H9 (cell line): ENCODE data around the gene TMEM154. TPM values are rescaled to one million over a fixed set of nuclear protein-coding genes. Genes with fewer than 3 reads are reported as not detected.

ENCODE experiments used
- DNase-seq: peaks from one replicate; pipeline ENCODE4 v3.0.0-alpha.2; 2017
- H2AFZ ChIP-seq: one replicate; pipeline ENCODE4 v1.6.1; 2013; ENCODE audit warnings: mild to moderate bottlenecking, low read length, control low read depth, moderate library complexity
- H2AK5ac ChIP-seq: 2 replicates; pipeline ENCODE4 v1.6.1; 2013; ENCODE audit warnings: low read length, control low read depth, mixed read lengths; ENCODE audit not compliant: insufficient read length
- H2BK120ac ChIP-seq: one replicate; pipeline ENCODE4 v1.6.1; 2013; ENCODE audit warnings: low read depth, mild to moderate bottlenecking, low read length, control low read depth, inconsistent platforms; ENCODE audit not compliant: poor library complexity, severe bottlenecking
- H2BK12ac ChIP-seq: 2 replicates; pipeline ENCODE4 v1.6.1; 2013; ENCODE audit warnings: low read length, control low read depth, mixed read lengths, low read depth; ENCODE audit not compliant: insufficient read length
- H2BK15ac ChIP-seq: 2 replicates; pipeline ENCODE4 v1.6.1; 2013; ENCODE audit warnings: low read depth, low read length, control low read depth
- H2BK20ac ChIP-seq: one replicate; pipeline ENCODE4 v1.6.1; 2013; ENCODE audit warnings: low read depth, mild to moderate bottlenecking, low read length, control low read depth, inconsistent platforms; ENCODE audit not compliant: poor library complexity, severe bottlenecking
- H2BK5ac ChIP-seq: 2 replicates; pipeline ENCODE4 v1.6.1; 2013; ENCODE audit warnings: low read length, control low read depth, mixed read lengths; ENCODE audit not compliant: insufficient read length
- H3K14ac ChIP-seq: 2 replicates; pipeline ENCODE4 v1.6.1; 2013; ENCODE audit warnings: low read length, control low read depth; ENCODE audit not compliant: insufficient read depth
- H3K18ac ChIP-seq: 2 replicates; pipeline ENCODE4 v1.6.1; 2013; ENCODE audit warnings: low read depth, mild to moderate bottlenecking, mixed read lengths, low read length, control low read depth; ENCODE audit not compliant: insufficient read length
- H3K23ac ChIP-seq: 2 replicates; pipeline ENCODE4 v1.6.1; 2013; ENCODE audit warnings: low read length, control low read depth, mixed read lengths, low read depth; ENCODE audit not compliant: insufficient read length
- H3K23me2 ChIP-seq: 2 replicates; pipeline ENCODE4 v1.6.1; 2013; ENCODE audit warnings: low read depth, mild to moderate bottlenecking, mixed read lengths, low read length, control low read depth; ENCODE audit not compliant: insufficient read length, poor library complexity, severe bottlenecking
- H3K27ac ChIP-seq: 2 replicates; pipeline ENCODE4 v1.5.1; 2013; ENCODE audit warnings: low read length, control low read depth, mixed read lengths, low read depth; ENCODE audit not compliant: insufficient read length
- H3K27me3 ChIP-seq: 2 replicates; pipeline ENCODE4 v1.6.1; 2013; ENCODE audit warnings: low read length, control low read depth, inconsistent platforms; ENCODE audit not compliant: insufficient read depth
- H3K4ac ChIP-seq: 2 replicates; pipeline ENCODE4 v1.6.1; 2013; ENCODE audit warnings: low read depth, mild to moderate bottlenecking, control low read depth, inconsistent platforms, low read length, moderate library complexity
- H3K4me1 ChIP-seq: 2 replicates; pipeline ENCODE4 v1.6.1; 2013; ENCODE audit warnings: low read length, control low read depth, inconsistent platforms; ENCODE audit not compliant: insufficient read depth
- H3K4me2 ChIP-seq: 2 replicates; pipeline ENCODE4 v1.6.1; 2013; ENCODE audit warnings: low read length, control low read depth, mixed read lengths; ENCODE audit not compliant: insufficient read length, insufficient read depth
- H3K56ac ChIP-seq: 2 replicates; pipeline ENCODE4 v1.6.1; 2013; ENCODE audit warnings: low read depth, mild to moderate bottlenecking, mixed read lengths, low read length, control low read depth; ENCODE audit not compliant: insufficient read length
- H3K79me1 ChIP-seq: 2 replicates; pipeline ENCODE4 v1.6.1; 2013; ENCODE audit warnings: low read depth, mild to moderate bottlenecking, moderate library complexity, low read length, control low read depth, inconsistent platforms; ENCODE audit not compliant: insufficient read depth, poor library complexity, severe bottlenecking
- H3K79me2 ChIP-seq: 2 replicates; pipeline ENCODE4 v1.6.1; 2013; ENCODE audit warnings: low read length, control low read depth, inconsistent platforms; ENCODE audit not compliant: insufficient read depth
- H3K9ac ChIP-seq: 2 replicates; pipeline ENCODE4 v1.6.1; 2013; ENCODE audit warnings: low read length, control low read depth, mixed read lengths; ENCODE audit not compliant: insufficient read length; ENCODE audit errors: extremely low read depth
- H3K9me3 ChIP-seq: one replicate; pipeline ENCODE4 v1.6.1; 2013; ENCODE audit warnings: low read depth, low read length, inconsistent platforms; ENCODE audit not compliant: control insufficient read depth
- H3T11ph ChIP-seq: one replicate; pipeline ENCODE4 v1.6.1; 2013; ENCODE audit warnings: mild to moderate bottlenecking, low read length, control low read depth, inconsistent platforms
- H4K20me1 ChIP-seq: one replicate; pipeline ENCODE4 v1.6.1; 2013; ENCODE audit not compliant: control insufficient read depth, insufficient read length, insufficient read depth
- H4K5ac ChIP-seq: 2 replicates; pipeline ENCODE4 v1.6.1; 2013; ENCODE audit warnings: low read depth, mild to moderate bottlenecking, mixed read lengths, low read length, control low read depth; ENCODE audit not compliant: insufficient read length
- H4K8ac ChIP-seq: replicated peaks from 2 replicates; pipeline ENCODE4 v1.6.1; 2013; ENCODE audit warnings: low read length, control low read depth, mixed read lengths, low read depth; ENCODE audit not compliant: insufficient read length
- H4K91ac ChIP-seq: 2 replicates; pipeline ENCODE4 v1.6.1; 2013; ENCODE audit warnings: low read depth, mild to moderate bottlenecking, moderate library complexity, mixed read lengths, low read length, control low read depth; ENCODE audit not compliant: insufficient read length
- H3K27ac Mint-ChIP-seq, 3 experiments: 2 replicates in 2 of 3; 3 replicates in 1 of 3; pipeline ENCODE4 v1.8.0; 2020 to 2021; ENCODE audit warnings: mixed read lengths in 3 of 3, mild to moderate bottlenecking in 1 of 3, moderate library complexity in 1 of 3
- H3K27me3 Mint-ChIP-seq: 2 replicates; pipeline ENCODE4 v1.8.0; 2021; ENCODE audit warnings: low read depth, mild to moderate bottlenecking, moderate library complexity, mixed read lengths
- H3K36me3 Mint-ChIP-seq, 3 experiments: 2 replicates in 2 of 3; 3 replicates in 1 of 3; pipeline ENCODE4 v1.8.0; 2020 to 2021; ENCODE audit warnings: low read depth in 3 of 3, mixed read lengths in 3 of 3; ENCODE audit not compliant: insufficient read depth in 1 of 3
- H3K4me1 Mint-ChIP-seq, 2 experiments: 2 replicates each; pipeline ENCODE4 v1.8.0; 2020; ENCODE audit warnings: mixed read lengths in 2 of 2
- H3K4me3 Mint-ChIP-seq, 2 experiments: 2 replicates in 1 of 2; 3 replicates in 1 of 2; pipeline ENCODE4 v1.8.0; 2020 to 2021; ENCODE audit warnings: mild to moderate bottlenecking in 2 of 2, mixed read lengths in 2 of 2, moderate library complexity in 1 of 2
- H3K9me3 Mint-ChIP-seq, 2 experiments: 2 replicates in 1 of 2; 3 replicates in 1 of 2; pipeline ENCODE4 v1.8.0; 2020; ENCODE audit warnings: mild to moderate bottlenecking in 2 of 2, mixed read lengths in 2 of 2, moderate library complexity in 1 of 2
- CTCF ChIP-seq: fragments of 200-600 bp; sonication (generic); conservative IDR thresholded peaks from 3 replicates; pipeline ENCODE4 v1.8.0; 2021; ENCODE audit warnings: antibody characterized with exemption, mild to moderate bottlenecking
- WGBS: extraction: QIAGEN DNeasy Blood & Tissue Kit; methylation state at CpG from one replicate; pipeline ENCODE4 v1.1.7; 2013; ENCODE audit warnings: missing lambda C conversion rate, low lambda C conversion rate, mixed read lengths; ENCODE audit not compliant: insufficient read length; ENCODE audit errors: extremely low coverage; 5-methylcytosine and 5-hydroxymethylcytosine counted together
- total RNA-seq: library from RNA; stranded (reverse); gene quantifications from 2 replicates; pipeline ENCODE4 v1.2.1, GENCODE V29; 2021

TMEM154 gene
- total RNA-seq, 1 experiment from 2014 or later, result 1.7 TPM

GRCh38 chr4:152689615-152690501, 10.1 kb upstream of the TMEM154 start:
- Histone ChIP-seq H2BK5ac (no peak overlapping the region), H2AK5ac (no peak overlapping the region), H3K27ac (no peak overlapping the region), H3K79me2 (no peaks in the 10 kb centered on the region), H2BK12ac (no peak overlapping the region), H4K5ac (no peak overlapping the region), H3K56ac (no peak overlapping the region), H2BK15ac (no peak overlapping the region), H4K20me1 (no peaks in the 10 kb centered on the region), H3K4me1 (no peaks in the 10 kb centered on the region), H3K4me2 (no peak overlapping the region), H2AFZ (no peak overlapping the region), H3T11ph (no peak overlapping the region), H3K9ac (no peak overlapping the region), H3K23me2 (no peaks in the 10 kb centered on the region), H4K8ac (no peak overlapping the region), H3K27me3 (no peaks in the 10 kb centered on the region), H3K18ac (no peak overlapping the region), H2BK120ac (no peak overlapping the region), H4K91ac (no peak overlapping the region), H3K23ac (no peak overlapping the region), H3K79me1 (no peaks in the 10 kb centered on the region), H2BK20ac (no peak overlapping the region), H3K9me3 (no peaks in the 10 kb centered on the region), H3K14ac (no peak overlapping the region), H3K4ac (no peak overlapping the region)
- H3K27me3 Mint-ChIP-seq, result no peaks in the 10 kb centered on the region; the same call in none of the 2 replicates
- H3K27ac Mint-ChIP-seq, result no peak overlapping the region
- H3K4me3 Mint-ChIP-seq, result no peak overlapping the region
- no peaks in the 10 kb centered on the region for H3K9me3 Mint-ChIP-seq
- H3K36me3 Mint-ChIP-seq, result no peaks in the 10 kb centered on the region
- no peak for TF ChIP-seq CTCF
- no CpG with 5 or more reads among the region's 7 CpGs for WGBS
- no peak for DNase-seq
- H3K4me1 Mint-ChIP-seq, result peaks cover 9 to 15% of the 10 kb centered on the region in 2 experiments
